Right ventricle myocardium superior (tissue), 1 donor: ENCODE measurements around the gene CAMTA1. TPM values are rescaled to one million over a fixed set of nuclear protein-coding genes. Genes with fewer than 3 reads are reported as not detected.

Experiments used
- ATAC-seq: fragments of 200-7000 bp; cut with Tn5 transposase; one replicate; pipeline ENCODE4 v1.9.1; 2020; ENCODE audit warnings: mild to moderate bottlenecking; ENCODE audit not compliant: poor library complexity
- DNase-seq: peaks from one replicate; pipeline ENCODE4 v3.0.0-alpha.2; 2020
- intact Hi-C: fragments of 100-400 bp; cut with DNase I; formaldehyde crosslinking; loops from one replicate; pipeline ENCODE4 v1.11.2; 2022
- total RNA-seq: library from RNA; stranded (reverse); fragmentation: NEBNext Ultra II Directional; extraction: Animal tissue kit (Norgen Biotek cat#: 25700); gene quantifications from one replicate; pipeline ENCODE4 v1.2.1, GENCODE V29; 2021
- donor health status: DM: no; HTN: yes; CAD: no; lungs with severe emphysema.

Gene CAMTA1
- total RNA-seq, 1 donor from 2014 or later = 153 TPM

DNA sequence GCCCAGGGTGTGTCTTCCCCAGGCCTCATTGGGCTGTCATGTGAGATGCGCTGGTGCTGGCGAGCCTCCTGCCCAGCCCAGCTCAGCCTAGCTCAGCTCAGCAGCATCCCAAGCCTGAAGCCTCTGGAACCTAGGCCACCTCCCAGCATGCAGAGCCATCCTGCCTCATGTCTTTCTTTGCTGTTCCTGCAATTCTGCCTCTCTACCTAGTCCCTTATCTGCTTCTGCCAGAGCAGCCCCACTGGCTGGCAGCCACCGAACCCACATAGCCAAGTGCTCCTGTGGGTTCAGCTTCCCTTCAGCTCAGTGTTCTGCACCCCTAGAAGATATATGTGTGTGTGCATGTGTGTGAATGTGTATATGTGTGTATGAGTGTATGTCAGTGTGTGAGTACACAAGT, 694.3 kb downstream of the CAMTA1 start:
- DNase-seq (no peak), ATAC-seq (no peak)
- intact Hi-C loops = no loop called here

DNA sequence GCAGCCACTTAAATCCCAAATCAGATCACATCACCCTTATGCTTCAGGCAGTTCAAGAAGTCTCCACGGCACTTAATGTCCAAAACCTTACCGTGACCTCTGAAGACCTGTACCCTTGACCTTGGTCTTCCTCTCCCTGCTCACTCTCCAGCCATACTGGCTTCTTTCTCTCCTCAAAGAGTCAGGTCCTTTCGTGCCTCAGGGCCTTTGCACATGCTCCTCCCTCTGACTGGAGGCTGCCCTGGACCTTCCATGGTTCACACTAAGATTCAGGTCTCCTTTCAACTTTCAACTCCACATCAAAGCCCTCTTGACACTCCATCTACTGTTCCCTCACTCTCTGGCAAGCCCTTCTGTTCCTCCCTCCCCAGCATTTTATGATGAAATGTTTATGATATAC, 695.9 kb downstream of the CAMTA1 start:
- DNase-seq (no peak), ATAC-seq (no peak)
- intact Hi-C loops = no loop called here

DNA sequence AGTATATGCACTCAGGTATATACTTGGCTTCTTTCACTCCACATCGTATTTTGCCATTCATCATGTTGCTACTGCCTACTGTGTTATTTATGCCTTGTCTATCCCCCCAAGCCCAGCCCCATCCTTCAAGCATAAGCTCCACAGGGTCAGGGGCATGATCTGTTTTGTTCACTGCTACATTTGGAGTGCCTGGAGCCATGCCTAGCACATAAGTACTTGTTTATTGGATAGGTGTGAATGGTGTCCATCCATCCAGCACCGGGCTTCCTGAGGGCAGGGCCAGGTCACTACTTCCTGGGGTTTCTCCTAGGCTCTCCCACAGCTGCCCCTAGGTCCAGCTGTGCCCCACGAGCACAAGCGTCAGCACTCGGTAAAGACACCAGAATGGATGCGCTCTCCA, 696.8 kb downstream of the CAMTA1 start:
- DNase-seq = no peak
- peak; percentile 67 for ATAC-seq
- intact Hi-C loops = no loop called here

DNA sequence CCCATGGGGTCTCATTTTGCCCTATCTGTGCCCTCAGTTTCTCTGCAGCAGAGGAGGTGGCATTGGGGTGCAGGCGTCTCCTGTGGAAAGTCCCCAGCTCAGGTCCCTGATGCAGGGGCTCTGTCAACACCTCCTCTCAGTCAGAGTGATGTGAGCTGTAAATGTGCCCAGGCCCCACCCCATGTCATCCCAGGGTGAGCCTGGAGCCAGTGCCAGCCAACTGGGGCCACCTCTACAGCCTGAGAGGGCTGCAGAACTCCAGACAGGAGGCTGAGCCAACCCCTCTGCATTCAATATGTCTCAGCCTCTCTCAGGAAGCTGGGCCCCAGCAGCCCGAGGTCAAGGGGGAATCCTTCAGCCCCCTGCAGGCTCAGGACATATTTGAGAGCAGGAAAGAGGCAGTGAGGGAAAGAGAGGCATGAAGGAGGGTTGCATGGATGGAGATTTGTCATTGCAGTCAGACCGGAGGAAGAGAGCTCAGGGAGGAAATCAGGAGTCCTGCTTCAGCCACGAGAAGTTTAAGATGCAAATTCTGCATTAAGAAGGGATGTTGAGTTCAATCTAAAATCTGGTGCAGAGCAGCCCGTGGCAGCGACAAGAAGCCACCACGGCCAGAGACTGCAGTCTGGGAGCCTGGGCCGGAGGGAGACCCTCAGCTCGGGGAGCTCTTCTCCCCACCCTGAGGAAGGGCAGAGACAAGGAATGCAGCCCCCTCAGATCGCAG, 697.7 kb downstream of the CAMTA1 start:
- ATAC-seq = peak; percentile 79
- peak; percentile 58 for DNase-seq
- intact Hi-C loops = no loop called here

DNA sequence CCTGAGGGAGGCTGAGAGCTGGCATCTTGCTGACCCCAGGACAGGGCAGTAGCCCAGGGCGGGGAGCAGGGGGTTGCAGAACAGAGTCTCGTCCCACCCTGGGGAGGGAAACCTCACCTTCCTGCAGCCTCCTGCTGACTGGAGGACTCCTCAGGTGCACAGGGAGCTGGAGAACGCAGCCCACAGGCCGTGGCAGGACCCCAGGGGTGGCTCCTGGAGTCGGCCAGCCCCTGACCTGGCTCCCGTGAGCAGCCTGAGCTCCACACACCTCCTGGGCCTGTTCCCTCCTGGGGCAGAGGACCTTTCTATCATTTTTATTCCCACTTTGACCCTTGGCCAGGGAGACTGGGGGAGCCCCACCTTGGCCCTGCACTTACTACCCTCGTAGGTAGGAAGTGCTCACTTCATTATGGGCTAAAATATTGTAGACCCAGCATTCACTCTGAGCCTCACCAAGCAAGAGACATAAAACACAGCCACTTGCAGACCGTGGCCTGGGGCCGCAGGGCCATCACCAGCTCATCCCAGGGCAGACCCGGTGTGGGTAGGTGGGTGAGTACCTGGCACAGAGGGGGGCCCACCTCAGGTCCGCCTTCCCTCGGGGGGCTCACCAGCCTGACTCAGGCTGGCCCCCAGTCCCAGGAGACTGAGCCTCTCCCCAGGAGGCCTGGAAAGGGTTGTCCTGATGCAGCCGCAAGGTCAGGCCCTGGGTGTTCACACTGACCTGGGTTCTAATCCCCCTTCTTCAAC, 698.6 kb downstream of the CAMTA1 start:
- intact Hi-C loops = no loop called here

DNA sequence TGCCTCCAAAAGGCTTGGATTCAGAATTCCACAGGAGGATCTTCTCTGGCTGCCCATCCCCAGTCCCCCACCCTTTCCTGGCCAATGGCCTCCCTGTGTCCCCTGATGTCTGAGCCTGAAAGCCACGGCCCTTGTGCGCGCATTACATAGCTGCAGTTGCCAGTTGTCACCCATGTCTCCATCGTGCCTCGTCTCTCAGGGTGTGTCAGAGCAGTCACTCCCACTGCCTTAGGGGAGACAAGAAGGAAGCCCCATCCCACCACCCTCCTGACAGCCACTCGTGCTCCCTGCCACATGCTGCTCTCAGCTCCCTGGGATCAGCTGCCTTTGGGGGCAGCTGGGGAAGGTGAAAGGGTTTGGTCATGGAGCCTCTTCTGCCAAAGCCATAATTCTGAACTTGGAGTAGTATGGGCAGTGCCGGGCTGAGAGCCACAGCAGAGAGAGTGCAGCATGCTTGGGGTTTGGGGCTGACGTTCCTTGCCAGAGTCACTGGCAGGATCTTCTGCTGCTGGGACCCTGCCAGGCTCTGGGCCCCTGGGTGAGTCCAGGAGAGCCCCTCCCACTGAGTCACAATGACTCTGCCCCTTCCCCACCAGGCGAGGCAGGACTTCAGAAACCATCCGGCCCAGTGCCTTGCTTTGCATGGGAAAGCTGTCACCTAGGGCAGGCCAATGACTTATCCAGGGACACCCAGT, 700.0 kb downstream of the CAMTA1 start:
- ATAC-seq (no peak), DNase-seq (no peak)
- intact Hi-C loops = no loop called here

More for the DNA sequence above, 698.6 kb downstream of the CAMTA1 start:
- ATAC-seq (no peak), DNase-seq (no peak)

DNA sequence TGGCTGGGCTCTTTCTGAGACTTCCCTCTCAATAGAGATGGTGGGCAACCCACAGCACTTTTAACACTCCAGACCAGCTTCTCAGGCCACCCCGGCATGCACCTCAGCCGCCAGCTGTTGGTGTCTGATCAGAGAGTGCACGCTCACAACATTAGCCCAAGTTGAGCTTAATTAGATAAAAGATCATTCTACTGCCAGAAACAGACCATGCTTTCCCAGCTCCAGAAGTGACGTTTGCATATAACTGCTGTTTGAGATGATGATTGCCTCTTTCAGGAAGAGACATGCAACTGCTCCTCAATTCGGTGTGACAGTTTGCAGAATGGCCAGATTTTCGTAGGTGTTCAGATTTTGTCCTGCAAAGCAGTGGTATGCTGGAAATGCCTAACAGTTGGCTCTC, 700.6 kb downstream of the CAMTA1 start:
- no peak for ATAC-seq
- DNase-seq = no peak
- intact Hi-C loops = no loop called here

DNA sequence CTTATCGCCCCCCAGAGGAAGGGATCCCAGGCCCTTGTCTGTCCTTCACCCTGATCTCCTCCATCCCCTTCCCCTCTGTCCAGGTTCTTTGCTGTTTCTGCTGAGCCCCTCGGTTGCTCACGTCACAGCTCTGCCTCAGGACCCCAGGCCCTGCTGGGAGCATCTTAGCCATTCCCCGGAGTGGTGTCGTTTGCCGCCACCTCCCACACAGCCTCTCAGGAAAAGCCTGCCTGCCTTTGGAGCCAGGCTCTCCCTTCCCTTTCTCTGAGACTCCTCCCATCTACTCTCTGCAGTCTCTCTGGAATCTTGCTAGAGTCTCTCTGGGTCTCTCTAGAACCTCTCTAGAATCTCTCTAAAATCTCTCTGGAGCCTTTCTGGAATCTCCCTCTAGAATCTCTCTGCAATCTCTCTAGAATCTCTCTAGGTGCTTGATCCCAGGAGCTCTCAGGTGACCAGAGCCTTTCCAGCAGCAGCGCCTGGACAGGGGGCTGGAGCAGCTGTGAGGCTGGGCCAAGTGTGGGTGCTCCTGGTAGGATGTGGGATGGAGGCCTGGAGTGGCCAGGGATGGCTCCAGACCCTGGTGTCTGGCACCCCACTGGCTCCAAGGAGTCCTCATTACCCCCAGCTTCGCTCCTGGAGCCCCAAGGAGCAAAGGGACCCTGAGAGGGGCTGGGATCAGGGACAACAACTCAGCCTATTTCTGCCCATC, 702.7 kb downstream of the CAMTA1 start:
- ATAC-seq (no peak), DNase-seq (no peak)
- intact Hi-C loops = no loop called here

DNA sequence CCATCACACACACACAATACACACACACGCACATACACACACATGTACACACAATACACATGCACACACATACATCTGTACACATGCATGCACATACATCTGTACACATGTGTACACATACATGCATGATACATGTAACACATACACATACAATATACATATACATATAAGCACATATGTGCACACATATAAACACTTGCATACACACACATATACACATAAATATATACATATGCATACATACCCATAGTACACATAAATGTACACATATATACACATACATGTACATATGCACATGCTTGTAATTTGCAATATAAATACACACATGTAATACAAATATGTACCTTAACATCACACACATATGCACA, 703.2 kb downstream of the CAMTA1 start:
- intact Hi-C loops = no loop called here
- DNase-seq (no peak), ATAC-seq (no peak)

DNA sequence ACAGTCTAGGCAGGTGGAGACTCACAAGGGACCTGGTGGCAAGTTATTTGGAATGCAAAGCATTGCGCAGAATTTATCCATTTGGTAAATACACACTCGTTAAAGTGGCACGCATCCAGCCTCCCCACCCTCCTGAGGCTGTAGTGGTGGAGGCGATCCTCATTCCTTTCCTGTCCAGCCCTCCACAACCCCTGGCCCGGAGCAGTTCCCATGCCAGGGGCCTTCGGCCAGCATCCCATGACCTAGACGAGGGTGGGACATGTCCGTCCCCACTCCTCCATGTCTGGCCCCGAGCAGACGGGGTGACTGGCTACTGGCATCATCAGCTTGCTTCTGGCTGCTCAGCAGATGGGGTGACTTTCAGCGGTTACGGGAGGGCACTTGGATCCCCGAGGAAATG, 704.3 kb downstream of the CAMTA1 start:
- DNase-seq (no peak), ATAC-seq (no peak)
- intact Hi-C loops = no loop called here

DNA sequence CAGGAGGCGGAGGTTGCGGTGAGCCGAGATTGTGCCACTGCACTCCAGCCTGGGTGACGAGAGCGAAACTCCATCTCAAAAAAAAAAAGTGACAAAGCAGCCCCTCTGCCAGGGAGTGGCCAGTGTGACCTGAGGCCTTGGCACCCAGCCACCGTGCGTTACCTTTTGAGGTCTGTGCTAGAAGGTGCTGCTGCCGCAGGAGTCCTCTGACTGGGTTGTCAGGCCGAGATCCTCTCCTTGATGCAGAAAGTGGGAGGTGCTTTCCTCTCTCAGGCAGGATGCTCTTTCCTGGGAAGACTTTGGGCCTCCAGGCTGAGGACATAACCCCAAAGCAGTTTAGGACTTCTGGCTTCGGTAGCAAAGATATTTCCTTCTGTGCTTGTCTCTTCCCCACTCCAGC, 705.3 kb downstream of the CAMTA1 start:
- ATAC-seq (no peak), DNase-seq (no peak)
- intact Hi-C loops = no loop called here

DNA sequence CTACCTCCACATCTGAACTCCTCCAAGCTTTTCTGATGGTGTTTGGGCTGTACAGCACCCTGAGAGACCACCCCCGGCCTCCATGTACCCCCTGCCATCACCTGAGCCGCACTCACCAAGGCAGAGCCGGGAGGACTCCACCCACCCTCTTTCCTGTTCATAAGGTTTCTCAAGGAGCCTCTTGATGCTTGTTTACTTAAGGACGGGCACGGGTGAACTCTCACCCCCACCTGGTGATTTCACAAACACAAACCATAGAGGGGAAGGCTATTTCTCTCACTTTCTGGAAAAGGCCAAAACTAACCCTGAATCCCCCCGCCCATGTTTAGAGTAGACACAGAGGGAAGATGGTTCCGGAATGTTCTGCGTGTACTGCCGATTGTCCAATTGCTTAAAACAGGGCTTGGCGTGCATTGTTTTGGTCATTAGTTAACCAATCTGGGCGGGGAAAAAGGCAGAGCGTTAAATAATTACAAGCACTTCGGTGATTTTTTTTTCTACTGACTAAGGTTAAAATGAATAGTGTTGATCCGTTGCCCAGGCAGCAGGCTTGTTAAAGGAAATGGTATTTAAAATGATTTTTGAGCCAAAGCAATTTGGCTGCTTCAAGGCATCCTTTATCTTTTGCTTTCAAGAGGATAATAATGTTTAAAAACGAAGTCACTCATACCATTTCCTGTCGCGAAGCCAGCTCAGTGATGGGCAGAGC, 706.0 kb downstream of the CAMTA1 start:
- no peak for ATAC-seq
- no peak for DNase-seq
- intact Hi-C loops = no loop called here

DNA sequence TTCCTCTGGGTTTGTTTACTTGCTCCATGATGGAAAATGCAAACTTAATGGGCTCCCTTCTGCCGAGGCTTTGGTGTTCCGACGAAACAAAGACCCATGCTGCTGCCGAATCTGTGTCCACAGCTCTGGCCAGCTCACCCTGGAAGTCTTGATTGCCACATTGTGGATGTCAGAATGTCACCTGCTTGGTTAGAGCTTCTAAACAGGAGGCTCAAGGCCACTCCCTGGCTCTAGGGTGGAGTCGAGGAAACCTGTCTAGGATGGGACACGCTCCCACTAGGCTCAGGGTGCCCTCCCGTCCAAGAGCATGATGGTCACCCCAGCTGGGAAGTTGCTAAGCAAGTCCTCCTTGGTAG, 706.5 kb downstream of the CAMTA1 start:
- no peak for ATAC-seq
- intact Hi-C loops = no loop called here

DNA sequence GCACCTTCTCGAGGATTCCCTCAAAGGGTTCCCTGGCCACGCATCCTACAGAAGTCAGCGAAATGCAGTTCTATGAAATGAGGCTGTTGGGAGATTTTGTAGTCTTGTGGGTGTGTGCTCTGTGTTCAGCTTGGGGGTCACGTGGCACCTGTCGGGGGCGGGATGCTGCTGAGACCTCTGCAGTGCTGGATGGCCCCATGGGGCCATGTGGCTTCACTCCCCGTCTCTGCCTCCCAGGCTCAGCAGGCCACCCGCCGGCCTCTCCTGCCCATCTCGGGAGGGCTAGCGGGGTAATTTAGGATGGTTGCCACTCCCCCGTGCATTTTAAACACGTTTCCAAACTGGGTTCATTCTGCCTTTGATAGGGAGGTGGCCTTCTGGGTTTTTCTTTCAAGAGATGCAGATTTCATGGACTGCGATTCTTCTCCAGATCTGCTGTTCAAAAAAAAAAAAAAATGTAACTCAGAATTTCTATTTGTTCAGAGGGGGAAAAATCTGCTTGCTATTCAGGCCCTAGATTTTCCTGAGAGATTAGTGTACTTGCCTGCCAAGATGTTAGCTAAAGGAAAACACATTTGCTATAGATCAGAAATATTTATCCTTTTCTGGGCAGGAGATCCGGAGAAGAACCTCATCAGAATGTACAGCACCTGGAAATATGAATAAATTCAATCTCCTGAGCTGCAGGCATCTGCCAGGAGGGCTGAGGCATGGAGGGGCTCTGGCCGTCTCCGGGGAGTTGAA, 708.6 kb downstream of the CAMTA1 start:
- intact Hi-C loops = no loop called here
- ATAC-seq (no peak), DNase-seq (no peak)

More for the DNA sequence above, 706.5 kb downstream of the CAMTA1 start:
- DNase-seq = no peak

DNA sequence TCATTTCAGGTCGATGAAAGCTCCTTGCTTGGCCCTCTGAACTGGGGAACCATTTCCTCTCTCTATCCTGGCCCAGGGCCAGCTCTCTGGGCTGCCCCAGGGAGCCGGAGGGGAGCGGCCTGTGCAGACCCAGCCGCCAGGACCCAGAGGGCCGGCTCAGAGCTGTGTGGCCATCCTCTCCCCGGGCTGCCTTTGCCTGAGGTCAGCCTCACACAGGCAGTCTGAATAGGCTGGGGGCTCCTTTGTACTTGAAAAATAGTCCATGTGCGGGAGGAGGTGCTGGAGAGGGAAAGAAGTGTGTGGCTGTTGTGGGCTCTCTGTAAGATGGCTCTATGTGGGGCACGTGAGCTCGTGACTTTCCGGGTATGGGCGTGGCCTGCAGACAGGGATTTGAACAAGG, 710.7 kb downstream of the CAMTA1 start:
- intact Hi-C loops = no loop called here
- ATAC-seq (no peak), DNase-seq (no peak)

DNA sequence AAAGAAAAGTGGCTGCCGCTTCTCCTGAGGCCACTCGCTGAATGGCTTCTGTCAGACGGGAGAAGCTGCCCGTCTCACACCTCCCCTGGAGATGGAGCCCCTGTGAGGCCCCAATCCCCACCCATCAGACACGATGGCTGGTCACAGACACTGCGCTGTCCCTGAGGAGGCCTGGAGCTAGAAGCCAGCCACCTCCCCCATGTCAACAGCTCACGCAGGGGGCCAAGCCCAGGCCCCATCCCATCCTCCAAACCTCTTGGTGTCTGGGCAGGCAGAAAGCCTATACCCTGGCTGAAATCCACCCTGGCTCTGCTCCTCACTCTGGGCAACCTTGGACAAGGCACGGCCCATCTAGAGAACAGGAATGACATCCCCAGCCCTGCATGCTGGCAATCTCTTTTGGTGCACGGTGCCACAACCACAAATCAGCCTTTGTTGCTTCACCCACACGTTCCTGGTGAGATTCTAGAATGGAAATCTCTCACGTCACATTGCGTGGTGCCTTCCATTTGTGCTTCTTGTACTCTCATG, 711.9 kb downstream of the CAMTA1 start:
- intact Hi-C loops = no loop called here
- ATAC-seq = no peak
- DNase-seq = no peak

DNA sequence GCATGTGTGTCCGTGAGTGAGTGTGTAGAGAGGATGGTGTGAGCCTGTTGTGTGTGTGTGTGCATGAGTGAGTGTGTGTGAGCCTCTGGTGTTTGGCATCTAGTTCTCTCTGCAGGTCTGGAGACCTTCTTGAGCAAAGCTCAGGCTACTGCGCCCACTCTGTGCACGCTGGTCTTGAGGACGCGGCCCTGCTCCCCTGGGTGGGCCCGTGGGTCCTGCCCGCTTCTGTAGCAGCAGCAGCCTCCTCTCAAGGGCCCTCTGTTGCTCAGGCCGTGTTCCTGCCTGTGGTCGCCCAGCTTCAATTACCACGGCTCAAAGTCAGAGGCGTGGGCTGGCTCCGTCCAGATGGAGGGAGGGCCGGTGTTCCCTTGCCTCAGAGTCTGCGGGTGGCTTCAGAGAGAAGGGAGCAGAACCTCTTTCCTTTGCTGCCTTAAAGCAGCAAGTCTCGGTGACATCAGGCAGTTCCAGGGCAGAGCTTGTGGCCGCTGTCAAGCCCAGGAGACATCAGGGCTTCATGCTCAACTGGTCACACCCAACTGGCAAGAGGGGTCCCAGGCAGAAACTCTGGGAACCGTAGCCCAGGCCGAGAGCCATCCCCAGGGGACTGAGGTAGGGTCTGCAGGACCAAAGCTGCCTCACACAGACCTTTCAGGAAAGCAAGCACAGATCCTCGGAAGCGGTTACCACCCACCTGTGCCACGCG, 715.3 kb downstream of the CAMTA1 start:
- DNase-seq (no peak), ATAC-seq (no peak)
- intact Hi-C loops = no loop called here
